HL-60 (cell line): ENCODE results near the gene UGT1A4.

Experiments used
- DNase-seq, 2 experiments: peaks; one replicate each; pipeline ENCODE4 v3.0.0-alpha.2; 2010 to 2020; ENCODE audit warnings: low read depth in 1 of 2, low spot score in 1 of 2
- H3K27ac ChIP-seq: fragments of 250-450 bp; sonication (Bioruptor Pico); replicated peaks from 2 replicates; pipeline ENCODE4 v1.5.1; 2020; ENCODE audit warnings: mild to moderate bottlenecking, moderate library complexity
- H3K27me3 ChIP-seq: fragments of 250-450 bp; sonication (Bioruptor Pico); 2 replicates; pipeline ENCODE4 v1.5.1; 2021; ENCODE audit warnings: mild to moderate bottlenecking, moderate library complexity; ENCODE audit not compliant: insufficient read depth, poor library complexity, severe bottlenecking
- H3K4me3 ChIP-seq: replicated peaks from 2 replicates; pipeline ENCODE4 v1.5.1; 2011; ENCODE audit warnings: mild to moderate bottlenecking, control low read depth, low read length; ENCODE audit not compliant: insufficient read depth
- CTCF ChIP-seq: IDR thresholded peaks from one replicate; pipeline ENCODE4 v1.5.1; 2011; ENCODE audit warnings: low read length, control low read depth, inconsistent platforms; ENCODE audit not compliant: insufficient read depth
- GABPA ChIP-seq: IDR thresholded peaks from 2 replicates; pipeline ENCODE4 v1.6.1; 2012; ENCODE audit warnings: low read depth
- POLR2AphosphoS5 ChIP-seq: IDR thresholded peaks from 2 replicates; pipeline ENCODE4 v1.6.1; 2012; ENCODE audit warnings: low read depth
- REST ChIP-seq: IDR thresholded peaks from 2 replicates; pipeline ENCODE4 v1.6.1; 2012; ENCODE audit warnings: low read depth; ENCODE audit not compliant: insufficient replicate concordance
- SPI1 ChIP-seq: IDR thresholded peaks from 2 replicates; pipeline ENCODE4 v1.6.1; 2012; ENCODE audit warnings: low read depth, mild to moderate bottlenecking, borderline replicate concordance

UGT1A4 gene

GRCh38 chr2:233778030-233778429 is 59.5 kb downstream of the UGT1A4 start, which contains the start of gene MROH2A:
TSS of gene MROH2A (plus strand) at chr2:233778330. CDS start at chr2:233779359, 1,029 bp downstream.
- no peaks in the 10 kb centered on the region for H3K27me3 ChIP-seq
- H3K4me3 ChIP-seq: no peak within 1 kb of the TSS
- TF ChIP-seq REST (no peak), POLR2AphosphoS5 (no peak), SPI1 (no peak), CTCF (no peak), GABPA (no peak)
- no peak within 1 kb of the TSS for H3K27ac ChIP-seq
- no peak for DNase-seq

GRCh38 chr2:233779722-233780121 is 61.2 kb downstream of the UGT1A4 start:
- TF ChIP-seq POLR2AphosphoS5 (no peak), GABPA (no peak), REST (no peak), CTCF (no peak), SPI1 (no peak)
- DNase-seq: no peak
- no peak overlapping the region for H3K27ac ChIP-seq
- H3K27me3 ChIP-seq: no peaks in the 10 kb centered on the region
- no peak overlapping the region for H3K4me3 ChIP-seq

- no peak for DNase-seq
- H3K4me3 ChIP-seq: no peak overlapping the region
- H3K27ac ChIP-seq: no peak overlapping the region
- no peak for TF ChIP-seq REST
- no peak for TF ChIP-seq POLR2AphosphoS5
- TF ChIP-seq GABPA: no peak
- TF ChIP-seq SPI1: no peak
- TF ChIP-seq CTCF: no peak
- H3K27me3 ChIP-seq: no peaks in the 10 kb centered on the region
Measured at GRCh38 chr2:233780771-233781170, 62.2 kb downstream of the UGT1A4 start.
